GM12878 (cell line): Measurements from ENCODE around the gene RBPJL.
A peak's percentile ranks its signal among the peaks of the same experiment; 100 is the strongest.

Experiments
- ATF3 ChIP-seq: IDR thresholded peaks from 2 replicates; pipeline ENCODE4 v1.6.1; 2011; ENCODE audit warnings: low read depth, mild to moderate bottlenecking, low read length, moderate library complexity, borderline replicate concordance; ENCODE audit errors: extremely low read depth
- CBX3 ChIP-seq: fragments of 200-600 bp; sonication (generic); IDR thresholded peaks from 2 replicates; pipeline ENCODE4 v1.6.1; 2016; ENCODE audit warnings: low read depth, borderline replicate concordance
- CHD4 ChIP-seq: fragments of 200-600 bp; sonication (generic); IDR thresholded peaks from 2 replicates; pipeline ENCODE4 v1.6.1; 2016; ENCODE audit warnings: mild to moderate bottlenecking
- CTCF ChIP-seq, 3 experiments: IDR thresholded peaks in 2 of 3; conservative IDR thresholded peaks in 1 of 3; 2 replicates each; pipeline ENCODE4 v1.5.1; 2011; ENCODE audit warnings: low read depth in 3 of 3, low read length in 3 of 3, mild to moderate bottlenecking in 3 of 3, control low read depth in 2 of 3, moderate library complexity in 2 of 3, inconsistent platforms in 1 of 3, mixed read lengths in 1 of 3; ENCODE audit not compliant: control insufficient read depth in 2 of 3, insufficient read depth in 1 of 3; ENCODE audit errors: extremely low read depth in 1 of 3
- HCFC1 ChIP-seq: fragments of 150-350 bp; IDR thresholded peaks from 2 replicates; pipeline ENCODE4 v1.6.1; 2014; ENCODE audit warnings: low read length
- HDAC2 ChIP-seq: fragments of 200-600 bp; sonication (generic); IDR thresholded peaks from 2 replicates; pipeline ENCODE4 v1.6.1; 2017
- HDGF ChIP-seq: fragments of 450-650 bp; IDR thresholded peaks from 2 replicates; pipeline ENCODE4 v1.6.1; 2016; ENCODE audit warnings: antibody characterized with exemption
- MEF2B ChIP-seq: fragments of 450-650 bp; IDR thresholded peaks from 2 replicates; pipeline ENCODE4 v1.6.1; 2018; ENCODE audit warnings: mild to moderate bottlenecking, moderate library complexity; ENCODE audit not compliant: partially characterized antibody, poor library complexity, severe bottlenecking
- POLR2A ChIP-seq: IDR thresholded peaks from 2 replicates; pipeline ENCODE4 v1.6.1; 2011; ENCODE audit warnings: low read depth, mild to moderate bottlenecking, low read length
- SIN3A ChIP-seq: IDR thresholded peaks from 2 replicates; pipeline ENCODE4 v1.6.1; 2012; ENCODE audit warnings: low read depth, low read length, improper control_type of control experiment
- SRF ChIP-seq, 2 experiments: IDR thresholded peaks; 2 replicates each; pipeline ENCODE4 v1.6.1; 2011; ENCODE audit warnings: low read depth in 2 of 2, low read length in 2 of 2, mild to moderate bottlenecking in 1 of 2, moderate library complexity in 1 of 2
- USF2 ChIP-seq: IDR thresholded peaks from 2 replicates; pipeline ENCODE4 v1.6.1; 2011; ENCODE audit warnings: low read depth, low read length, improper control_type of control experiment, borderline replicate concordance

- TF ChIP-seq HDAC2 (no peak), CHD4 (no peak), SRF (IDR thresholded peaks at IDR 0.05; ENCODE audit: low read depth in 2 of 2, low read length in 2 of 2) (no peak), SIN3A (peak; percentile 90), MEF2B (peak; percentile 71), HDGF (peak; percentile 88; the same call in 1 of the 2 replicates), ATF3 (no peak), HCFC1 (peak; percentile 63), USF2 (no peak), POLR2A (peak; percentile 94), CBX3 (no peak), CTCF (IDR thresholded peaks at IDR 0.05 in 2 of 3, conservative IDR thresholded peaks at IDR 0.05 in 1 of 3; ENCODE audit: control insufficient read depth in 2 of 3, extremely low read depth in 1 of 3, insufficient read depth in 1 of 3, low read depth in 3 of 3, low read length in 3 of 3) (peak; percentile 85 to 99 (median 87); a peak in 5 of 6 replicates)
Observed at GRCh38 chr20:45362804-45363610, 56.4 kb downstream of the RBPJL start, which contains the start of gene SYS1.
